ENCODE measurements around the gene TTC39B. TPM values are rescaled to one million over a fixed set of nuclear protein-coding genes. Genes with fewer than 3 reads are reported as not detected.

Gene TTC39B
- total and polyA plus RNA-seq, 5 donors, result 1.00 to 3.8 (median 3.2) TPM

DNA sequence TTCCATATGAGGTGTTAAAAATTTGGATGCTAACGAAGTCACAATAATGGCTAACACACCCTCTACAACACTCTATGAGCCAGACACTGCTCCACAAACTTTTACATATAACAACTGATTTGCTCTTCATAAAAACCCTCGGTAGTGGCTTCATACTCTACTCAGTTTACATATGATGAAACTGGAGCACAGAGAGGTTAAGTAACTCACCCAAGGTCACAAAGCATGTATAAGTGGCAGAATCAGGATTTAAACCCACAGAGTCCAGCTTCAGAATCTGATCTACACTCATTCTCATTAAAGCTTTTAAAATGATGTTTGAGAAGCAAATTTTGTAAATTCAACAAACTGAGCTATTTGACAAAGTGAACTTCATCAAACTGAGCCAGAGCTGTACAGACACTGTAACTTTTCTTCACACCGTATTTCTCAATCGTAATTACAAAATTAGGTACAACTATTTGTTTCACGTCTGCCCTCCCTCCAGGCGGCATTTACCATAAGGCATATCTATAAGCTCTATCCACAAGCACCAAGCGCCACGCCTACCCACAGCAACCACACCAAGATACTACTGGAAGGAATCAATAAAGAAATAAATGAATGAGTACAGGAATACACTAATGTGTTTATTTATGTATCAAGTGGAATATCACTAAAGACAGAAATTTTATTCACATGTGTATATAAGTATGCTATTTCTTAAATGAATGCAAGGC is 24.3 kb downstream of the TTC39B start:
- WGBS, result 94% methylated on average over 8 of the region's 8 CpGs

DNA sequence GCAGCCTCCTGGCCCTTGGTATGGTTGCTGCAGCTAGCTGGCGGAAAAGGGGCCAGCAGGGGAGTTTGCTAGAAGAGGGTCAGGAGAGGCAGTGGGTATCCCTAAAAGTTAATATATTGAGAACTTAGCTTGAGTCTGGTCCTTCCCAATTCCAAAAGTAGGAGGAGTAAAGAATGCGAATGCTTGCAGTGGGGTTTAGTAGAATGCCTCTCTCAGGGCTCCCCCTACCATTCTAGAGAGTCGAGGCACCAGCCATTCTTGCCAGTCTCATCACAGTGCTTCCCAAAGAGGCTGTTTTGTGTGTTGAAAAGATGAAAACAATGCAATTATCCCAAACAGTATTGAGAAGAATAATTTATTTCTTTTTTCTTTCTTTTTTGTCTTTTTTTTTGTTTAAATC is 26.4 kb downstream of the TTC39B start:
- no peak overlapping the region for H3K27ac ChIP-seq (ENCODE audit: low read length)
- DNase-seq (no peak), ATAC-seq (no peak)
- intact Hi-C loops (cut with DNase I), result no loop called here
- no peak overlapping the region for H3K4me3 ChIP-seq (ENCODE audit: low read length)
- no peaks in the 10 kb centered on the region for H3K4me1 ChIP-seq (ENCODE audit: control insufficient read depth, insufficient read depth, low read length)
- H3K27me3 ChIP-seq (ENCODE audit: control insufficient read depth, insufficient read depth), result no peaks in the 10 kb centered on the region
- H3K9me3 ChIP-seq (ENCODE audit: control insufficient read depth, low read length), result no peaks in the 10 kb centered on the region
- over 99% methylated on average over 3 of the region's 3 CpGs for WGBS

More for the DNA sequence above, 24.3 kb downstream of the TTC39B start:
- no peak for DNase-seq
- Histone ChIP-seq H3K27me3 (ENCODE audit: control insufficient read depth, insufficient read depth) (no peaks in the 10 kb centered on the region), H3K9me3 (ENCODE audit: control insufficient read depth, low read length) (no peaks in the 10 kb centered on the region), H3K4me1 (ENCODE audit: control insufficient read depth, insufficient read depth, low read length) (no peaks in the 10 kb centered on the region), H3K4me3 (ENCODE audit: low read length) (no peak overlapping the region), H3K27ac (ENCODE audit: low read length) (no peak overlapping the region)
- intact Hi-C loops (cut with DNase I), result no loop called here
- no peak for ATAC-seq

DNA sequence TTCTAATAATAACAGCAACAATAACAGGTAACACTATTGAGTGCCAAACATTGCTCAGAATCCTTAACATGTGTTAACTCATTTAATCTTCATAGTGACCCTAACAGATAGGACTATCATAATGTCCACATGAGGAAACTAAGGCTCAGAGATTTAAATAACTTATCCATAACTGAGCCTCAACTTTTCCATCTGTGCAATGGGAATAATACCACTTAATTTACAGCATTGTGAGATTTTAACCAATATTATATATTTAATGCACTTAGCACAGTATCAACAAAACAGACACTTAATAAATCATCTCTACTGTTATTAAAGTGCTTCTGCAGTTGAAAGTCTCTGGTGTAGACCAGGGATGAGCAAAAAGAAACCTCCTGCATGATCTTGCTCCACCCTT is 28.2 kb downstream of the TTC39B start:
- Histone ChIP-seq H3K27ac (ENCODE audit: low read length) (no peak overlapping the region), H3K9me3 (ENCODE audit: control insufficient read depth, low read length) (no peaks in the 10 kb centered on the region), H3K4me3 (ENCODE audit: low read length) (no peak overlapping the region), H3K4me1 (ENCODE audit: control insufficient read depth, insufficient read depth, low read length) (no peaks in the 10 kb centered on the region), H3K27me3 (ENCODE audit: control insufficient read depth, insufficient read depth) (no peaks in the 10 kb centered on the region)
- DNase-seq (no peak), ATAC-seq (no peak)
- intact Hi-C loops (cut with DNase I), result loop anchor here in 3 of 4 donors (5.0 to 10.0 kb wide), 2 partner anchors 326 to 328 kb away; no protein-coding TSS in a partner anchor

DNA sequence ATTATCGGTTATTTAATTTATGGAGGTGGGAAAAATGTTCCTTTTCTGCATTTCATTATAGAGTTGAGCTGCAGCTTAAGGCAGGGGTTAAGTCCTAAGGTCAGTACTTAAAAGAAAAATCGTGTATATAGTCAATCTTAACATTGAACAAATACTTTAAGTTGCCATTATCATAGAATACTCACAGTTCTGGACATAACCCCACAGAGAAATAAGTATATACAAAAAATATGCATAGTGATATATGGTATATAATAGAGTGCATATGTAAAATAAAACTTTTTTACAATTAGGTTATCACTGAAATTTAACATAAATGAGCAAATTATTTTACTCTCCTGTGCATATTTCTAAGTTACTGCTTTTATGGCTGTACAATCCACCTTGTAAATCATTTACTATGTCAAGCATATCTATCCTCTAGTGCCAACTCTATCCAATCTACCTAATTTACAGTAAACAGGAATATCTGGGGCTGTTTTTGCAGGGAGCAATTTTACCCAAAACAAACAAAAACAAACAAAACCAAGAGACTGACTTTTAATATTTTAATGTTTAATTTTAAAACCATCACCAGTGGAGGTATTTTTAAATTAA is 28.8 kb downstream of the TTC39B start:
- Histone ChIP-seq H3K4me1 (ENCODE audit: control insufficient read depth, insufficient read depth, low read length) (no peaks in the 10 kb centered on the region), H3K4me3 (ENCODE audit: low read length) (no peak overlapping the region), H3K27me3 (ENCODE audit: control insufficient read depth, insufficient read depth) (no peaks in the 10 kb centered on the region), H3K27ac (ENCODE audit: low read length) (no peak overlapping the region), H3K9me3 (ENCODE audit: control insufficient read depth, low read length) (no peaks in the 10 kb centered on the region)
- intact Hi-C loops (cut with DNase I), result loop anchor here in 3 of 4 donors (5.0 to 10.0 kb wide), 2 partner anchors 327 to 329 kb away; no protein-coding TSS in a partner anchor
- no peak for ATAC-seq
- 44% methylated on average over 2 of the region's 2 CpGs for WGBS
- DNase-seq, result no peak

DNA sequence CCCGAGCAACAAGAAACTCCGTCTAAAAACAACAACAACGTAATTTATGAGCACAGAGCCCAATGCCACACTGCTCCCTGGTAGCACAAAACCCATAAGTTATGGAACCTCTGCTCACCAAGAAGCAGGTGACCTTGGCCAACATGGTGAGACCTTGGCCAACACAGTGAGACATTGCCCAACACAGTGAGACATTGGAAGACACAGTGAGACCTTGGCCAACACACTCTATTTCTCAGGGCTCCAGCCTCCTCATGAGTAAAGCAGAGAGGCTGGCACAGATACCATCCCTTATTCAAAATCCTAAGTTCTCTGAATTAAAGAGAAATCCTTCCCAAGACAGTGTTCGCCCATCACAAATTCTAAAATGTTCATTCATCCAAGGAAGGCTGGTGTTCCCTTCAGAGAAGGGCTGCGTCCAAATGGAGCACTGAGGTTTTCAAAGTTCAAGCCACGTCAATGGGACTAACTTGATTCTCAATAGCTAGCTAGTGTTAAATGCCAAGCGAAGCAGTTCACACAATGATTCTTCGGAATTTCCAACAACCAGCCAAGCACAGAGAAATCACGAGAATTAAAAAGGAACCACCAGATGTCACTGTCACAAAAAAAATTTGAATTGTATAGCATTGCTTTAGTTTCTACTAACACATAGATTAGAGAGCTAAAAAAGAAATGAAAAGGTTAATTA is 29.5 kb downstream of the TTC39B start:
- WGBS, result 63% methylated on average over 9 of the region's 9 CpGs
- Histone ChIP-seq H3K27me3 (ENCODE audit: control insufficient read depth, insufficient read depth) (no peaks in the 10 kb centered on the region), H3K4me3 (ENCODE audit: low read length) (no peak overlapping the region), H3K9me3 (ENCODE audit: control insufficient read depth, low read length) (no peaks in the 10 kb centered on the region), H3K4me1 (ENCODE audit: control insufficient read depth, insufficient read depth, low read length) (no peaks in the 10 kb centered on the region), H3K27ac (ENCODE audit: low read length) (no peak overlapping the region)
- intact Hi-C loops (cut with DNase I), result loop anchor here in 3 of 4 donors (5.0 to 10.0 kb wide), 2 partner anchors 327 to 330 kb away; no protein-coding TSS in a partner anchor
- ATAC-seq (peak; percentile 16 to 48), DNase-seq (no peak)

DNA sequence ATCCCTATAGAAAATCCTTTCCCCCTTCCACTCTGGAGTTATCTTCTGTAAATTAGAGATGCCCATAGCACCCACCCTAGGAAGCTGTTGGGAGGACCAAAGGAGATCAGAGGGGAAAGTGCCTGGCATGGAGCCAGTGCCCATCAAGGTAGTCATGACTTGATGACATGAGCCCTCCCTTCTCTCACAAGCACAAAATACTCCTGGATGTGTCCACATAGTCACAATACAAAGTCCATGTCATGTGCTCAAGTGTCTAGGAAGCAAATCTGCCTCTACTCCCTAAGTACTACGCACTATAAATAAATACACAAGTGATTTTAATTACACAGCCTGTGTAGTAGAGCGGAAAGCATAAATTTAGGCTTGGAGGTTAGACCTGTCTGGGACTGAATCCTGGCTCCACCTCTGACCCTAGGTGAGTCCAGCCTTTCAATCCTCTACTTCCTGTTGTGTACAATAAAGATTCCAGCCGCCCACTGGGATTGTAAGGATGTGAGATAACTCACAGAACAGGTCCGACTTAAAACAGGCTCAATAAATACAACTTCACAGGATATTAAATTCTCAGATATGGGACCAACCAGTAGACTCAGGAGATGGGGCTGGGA is 30.6 kb downstream of the TTC39B start:
- no peaks in the 10 kb centered on the region for H3K9me3 ChIP-seq (ENCODE audit: control insufficient read depth, low read length)
- H3K27me3 ChIP-seq (ENCODE audit: control insufficient read depth, insufficient read depth), result no peaks in the 10 kb centered on the region
- no peak for DNase-seq
- intact Hi-C loops (cut with DNase I), result loop anchor here in 3 of 4 donors (5.0 to 10.0 kb wide), 2 partner anchors 328 to 331 kb away; no protein-coding TSS in a partner anchor
- no peaks in the 10 kb centered on the region for H3K4me1 ChIP-seq (ENCODE audit: control insufficient read depth, insufficient read depth, low read length)
- no peak overlapping the region for H3K27ac ChIP-seq (ENCODE audit: low read length)
- no peak for ATAC-seq
- H3K4me3 ChIP-seq (ENCODE audit: low read length), result no peak overlapping the region
- 71% methylated on average over 4 of the region's 4 CpGs for WGBS

DNA sequence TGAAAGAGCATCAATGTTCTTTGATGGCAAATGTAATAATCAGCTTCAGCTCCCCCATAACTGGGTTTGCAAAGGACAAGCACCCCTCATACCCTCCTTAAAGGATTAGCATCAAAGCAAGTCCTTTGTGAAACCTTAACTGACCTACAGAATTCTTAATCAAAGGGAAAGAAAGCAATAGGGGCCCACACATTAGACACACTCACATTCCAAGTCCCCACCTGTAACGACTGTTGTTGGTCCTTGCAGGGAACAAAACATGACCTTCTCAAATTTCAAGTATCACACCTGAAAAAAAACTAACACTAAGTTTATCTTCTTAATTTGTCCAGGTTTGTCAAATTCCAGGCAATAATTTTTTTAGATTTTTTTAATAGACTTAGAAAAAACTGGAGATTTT is 32.6 kb downstream of the TTC39B start:
- no peak overlapping the region for H3K4me3 ChIP-seq (ENCODE audit: low read length)
- intact Hi-C loops (cut with DNase I), result loop anchor here in 2 of 4 donors (10.0 kb wide), 1 partner anchor 330 kb away; no protein-coding TSS in a partner anchor

DNA sequence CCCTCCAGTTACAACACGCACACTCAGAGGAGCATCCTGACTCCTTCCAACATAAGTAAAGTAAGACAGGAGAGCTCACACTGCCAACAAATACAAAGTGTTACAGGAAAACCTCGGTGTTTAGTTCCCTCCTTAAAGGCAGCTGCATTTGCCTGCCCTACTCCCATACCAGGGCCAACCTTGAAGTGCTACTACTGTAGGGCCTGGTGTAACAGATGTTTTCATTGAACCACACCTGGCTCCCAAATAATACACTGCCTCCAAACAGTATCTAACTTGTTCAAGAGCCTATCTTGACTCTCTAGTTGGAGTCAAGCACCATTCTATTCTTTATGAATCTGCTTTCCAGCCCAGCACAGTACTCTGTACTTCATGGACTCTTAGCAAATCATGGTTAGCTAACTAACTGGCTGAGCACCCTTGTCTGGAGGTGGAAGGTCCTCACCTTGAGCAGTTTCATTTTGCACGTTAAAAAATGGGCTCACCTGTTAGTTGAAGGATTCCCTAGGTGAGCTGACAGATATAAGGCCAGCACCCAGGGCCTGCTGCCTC is 34.6 kb downstream of the TTC39B start:
- H3K4me1 ChIP-seq (ENCODE audit: control insufficient read depth, insufficient read depth, low read length), result no peaks in the 10 kb centered on the region
- no peak overlapping the region for H3K27ac ChIP-seq (ENCODE audit: low read length)
- intact Hi-C loops (cut with DNase I), result loop anchor here in 2 of 4 donors (10.0 kb wide), 1 partner anchor 332 kb away; no protein-coding TSS in a partner anchor
- H3K9me3 ChIP-seq (ENCODE audit: control insufficient read depth, low read length), result no peaks in the 10 kb centered on the region
- DNase-seq (no peak), ATAC-seq (no peak)
- H3K27me3 ChIP-seq (ENCODE audit: control insufficient read depth, insufficient read depth), result no peaks in the 10 kb centered on the region
- WGBS, result 91% methylated on average over 3 of the region's 3 CpGs
- H3K4me3 ChIP-seq (ENCODE audit: low read length), result no peak overlapping the region

More for the DNA sequence above, 32.6 kb downstream of the TTC39B start:
- no peak overlapping the region for H3K27ac ChIP-seq (ENCODE audit: low read length)
- no peaks in the 10 kb centered on the region for H3K27me3 ChIP-seq (ENCODE audit: control insufficient read depth, insufficient read depth)
- no peaks in the 10 kb centered on the region for H3K9me3 ChIP-seq (ENCODE audit: control insufficient read depth, low read length)
- 80% methylated on average over 1 of the region's 1 CpG for WGBS
- DNase-seq (no peak), ATAC-seq (no peak)
- no peaks in the 10 kb centered on the region for H3K4me1 ChIP-seq (ENCODE audit: control insufficient read depth, insufficient read depth, low read length)

DNA sequence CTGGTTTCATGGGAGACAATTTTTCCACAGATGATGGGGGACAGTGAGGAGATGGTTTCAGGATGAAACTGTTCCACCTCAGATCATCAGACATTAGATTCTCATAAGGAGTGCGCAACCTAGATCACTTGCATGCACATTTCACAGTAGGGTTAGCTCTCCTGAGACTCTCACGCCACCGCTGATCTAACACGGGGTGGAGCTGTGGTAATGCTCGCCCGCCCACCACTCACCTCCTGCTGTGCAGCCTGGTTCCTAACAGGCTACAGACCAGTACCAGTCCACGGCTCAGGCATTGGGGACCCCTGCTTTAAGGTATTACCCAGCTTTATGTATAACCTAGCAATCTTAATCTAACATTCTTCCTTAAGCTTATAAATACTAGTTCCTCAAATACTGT is 35.6 kb downstream of the TTC39B start:
- H3K4me3 ChIP-seq (ENCODE audit: low read length), result no peak overlapping the region
- H3K27me3 ChIP-seq (ENCODE audit: control insufficient read depth, insufficient read depth), result no peaks in the 10 kb centered on the region
- intact Hi-C loops (cut with DNase I), result loop anchor here in 2 of 4 donors (10.0 kb wide), 1 partner anchor 333 kb away; no protein-coding TSS in a partner anchor
- DNase-seq (no peak), ATAC-seq (no peak)
- H3K27ac ChIP-seq (ENCODE audit: low read length), result no peak overlapping the region
- WGBS, result 93% methylated on average over 7 of the region's 7 CpGs
- H3K9me3 ChIP-seq (ENCODE audit: control insufficient read depth, low read length), result no peaks in the 10 kb centered on the region
- H3K4me1 ChIP-seq (ENCODE audit: control insufficient read depth, insufficient read depth, low read length), result no peaks in the 10 kb centered on the region

DNA sequence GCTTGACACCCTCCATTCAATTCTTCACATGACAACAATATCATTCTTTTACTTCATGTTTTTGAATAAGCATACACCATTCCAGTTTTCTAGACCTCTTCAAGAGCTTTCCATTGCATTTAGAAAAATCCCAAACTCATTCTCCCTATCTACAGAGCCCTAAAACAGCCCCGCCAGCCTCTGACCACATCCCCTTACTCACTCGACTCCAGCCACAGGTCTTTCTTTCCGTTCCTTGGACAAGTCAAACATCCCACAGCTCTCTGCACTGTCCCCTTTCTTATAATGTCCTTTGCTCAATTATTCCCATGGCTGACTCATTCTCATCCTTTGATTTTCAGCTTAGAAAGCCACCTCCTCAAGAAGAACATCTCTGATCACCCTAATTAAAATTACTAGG is 38.2 kb downstream of the TTC39B start:
- no peak overlapping the region for H3K27ac ChIP-seq (ENCODE audit: low read length)
- no peak overlapping the region for H3K4me3 ChIP-seq (ENCODE audit: low read length)
- H3K27me3 ChIP-seq (ENCODE audit: control insufficient read depth, insufficient read depth), result no peaks in the 10 kb centered on the region
- intact Hi-C loops (cut with DNase I), result no loop called here
- no peaks in the 10 kb centered on the region for H3K9me3 ChIP-seq (ENCODE audit: control insufficient read depth, low read length)
- 87% methylated on average over 3 of the region's 3 CpGs for WGBS
- H3K4me1 ChIP-seq (ENCODE audit: control insufficient read depth, insufficient read depth, low read length), result no peaks in the 10 kb centered on the region
- ATAC-seq (no peak), DNase-seq (no peak)
